Stimulated activated naive CD4-positive, alpha-beta T cell treated with Interleukin-2 at 50 U/mL for 16 hours (primary cell): ENCODE results near the gene IZUMO4.

Source experiments
- DNase-seq: peaks from one replicate; lab custom pipeline; 2025; lab: John Stamatoyannopoulos, UW

The IZUMO4 gene

GRCh38 chr19:2058570-2059421 is 37.9 kb upstream of the IZUMO4 start:
- DNase-seq: no peak

GRCh38 chr19:2059422-2060201 is 37.1 kb upstream of the IZUMO4 start:
- DNase-seq: no peak

- DNase-seq: peak; percentile 55
Observed at GRCh38 chr19:2060884-2061494, 35.7 kb upstream of the IZUMO4 start.

- peak; percentile 98 for DNase-seq
Observed at GRCh38 chr19:2061495-2062388, 35.0 kb upstream of the IZUMO4 start.

- no peak for DNase-seq
Observed at GRCh38 chr19:2062389-2062729, 34.4 kb upstream of the IZUMO4 start.

GRCh38 chr19:2062770-2063169 is 33.9 kb upstream of the IZUMO4 start:
- DNase-seq: no peak

- DNase-seq: no peak
Observed at GRCh38 chr19:2063824-2064223, 32.9 kb upstream of the IZUMO4 start.

GRCh38 chr19:2064395-2064787 is 32.3 kb upstream of the IZUMO4 start:
- DNase-seq: no peak

- DNase-seq: no peak
Observed at GRCh38 chr19:2064788-2065524, 31.8 kb upstream of the IZUMO4 start.

GRCh38 chr19:2070436-2070827 is 26.3 kb upstream of the IZUMO4 start:
- DNase-seq: no peak

- no peak for DNase-seq
Observed at GRCh38 chr19:2070986-2071673, 25.6 kb upstream of the IZUMO4 start.

- no peak for DNase-seq
Observed at GRCh38 chr19:2072757-2073551, 23.8 kb upstream of the IZUMO4 start.

- no peak for DNase-seq
Observed at GRCh38 chr19:2076526-2076944, 20.2 kb upstream of the IZUMO4 start.

- no peak for DNase-seq
Observed at GRCh38 chr19:2077398-2077797, 19.3 kb upstream of the IZUMO4 start.

GRCh38 chr19:2077833-2078619 is 18.7 kb upstream of the IZUMO4 start:
- DNase-seq: no peak

GRCh38 chr19:2079076-2079864 is 17.4 kb upstream of the IZUMO4 start:
- DNase-seq: no peak

- DNase-seq: no peak
Observed at GRCh38 chr19:2079865-2080301, 16.8 kb upstream of the IZUMO4 start.
